ENCODE measurements around the gene AURKA.
A peak's percentile ranks its signal among the peaks of the same experiment; 100 is the strongest.
"Not testable (repeated sequence)": the region's sequence is repeated elsewhere in the genome, so short reads cannot be mapped to it uniquely, and the experiment has no call there.

AURKA gene

DNA sequence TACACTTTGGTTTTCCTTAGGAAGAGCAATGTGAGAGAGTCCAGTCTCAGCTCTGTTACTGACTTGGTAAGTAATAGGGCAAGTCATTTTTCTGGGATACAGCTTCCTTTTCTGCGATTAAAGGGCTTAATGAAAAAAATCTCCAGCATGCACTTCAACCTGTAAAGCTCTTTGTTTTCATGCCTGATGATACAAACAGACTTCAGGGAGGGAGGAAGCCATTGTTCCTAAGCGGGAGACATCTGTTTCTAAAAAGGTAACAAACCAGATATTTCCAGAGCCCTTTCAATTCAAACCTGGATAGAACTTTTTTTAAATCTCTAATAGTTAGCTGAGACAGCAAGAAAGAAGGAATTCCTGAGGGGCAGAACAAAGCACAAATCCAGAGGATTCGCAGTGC is 14.9 kb upstream of the AURKA start:
- no peak for ATAC-seq (ENCODE audit: low read depth)
- no peak for TF ChIP-seq CTCF (IDR thresholded peaks at IDR 0.05; ENCODE audit: poor library complexity, severe bottlenecking)
- Histone ChIP-seq H3K27me3 (ENCODE audit: insufficient read depth, poor library complexity, severe bottlenecking) (no peaks in the 10 kb centered on the region), H3K36me3 (ENCODE audit: low read depth) (peaks cover 62% of the 10 kb centered on the region), H3K9me3 (ENCODE audit: severe bottlenecking) (no peaks in the 10 kb centered on the region), H3K4me1 (ENCODE audit: insufficient read depth, poor library complexity, severe bottlenecking) (no peaks in the 10 kb centered on the region), H3K27ac (ENCODE audit: poor library complexity, severe bottlenecking) (no peak overlapping the region), H3K4me3 (ENCODE audit: severe bottlenecking) (no peak overlapping the region)
- DNase-seq (ENCODE audit: low spot score) = no peak

DNA sequence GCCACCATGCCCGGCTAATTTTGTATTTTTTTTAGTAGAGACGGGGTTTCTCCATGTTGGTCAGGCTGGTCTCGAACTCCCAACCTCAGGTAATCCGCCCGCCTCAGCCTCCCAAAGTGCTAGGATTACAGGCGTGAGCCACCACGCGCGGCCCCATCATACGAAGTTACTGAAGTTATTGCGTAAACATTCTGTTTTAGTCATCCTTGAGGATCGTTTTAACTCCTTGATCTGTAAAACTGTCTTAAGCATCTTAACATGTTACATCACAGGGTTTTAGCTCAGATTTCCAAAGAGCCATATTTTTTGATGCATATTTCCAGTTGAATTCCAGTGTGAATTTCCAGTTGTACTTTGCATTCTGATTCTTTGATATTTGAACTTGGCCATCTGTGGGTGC is 13.3 kb upstream of the AURKA start:
- not testable (repeated sequence) for ATAC-seq (ENCODE audit: low read depth); DNase-seq (ENCODE audit: low spot score); H3K4me1 ChIP-seq (ENCODE audit: insufficient read depth, poor library complexity, severe bottlenecking); H3K9me3 ChIP-seq (ENCODE audit: severe bottlenecking); H3K4me3 ChIP-seq (ENCODE audit: severe bottlenecking); H3K27ac ChIP-seq (ENCODE audit: poor library complexity, severe bottlenecking); H3K27me3 ChIP-seq (ENCODE audit: insufficient read depth, poor library complexity, severe bottlenecking)
- peaks cover 77% of the 10 kb centered on the region for H3K36me3 ChIP-seq (ENCODE audit: low read depth)

DNA sequence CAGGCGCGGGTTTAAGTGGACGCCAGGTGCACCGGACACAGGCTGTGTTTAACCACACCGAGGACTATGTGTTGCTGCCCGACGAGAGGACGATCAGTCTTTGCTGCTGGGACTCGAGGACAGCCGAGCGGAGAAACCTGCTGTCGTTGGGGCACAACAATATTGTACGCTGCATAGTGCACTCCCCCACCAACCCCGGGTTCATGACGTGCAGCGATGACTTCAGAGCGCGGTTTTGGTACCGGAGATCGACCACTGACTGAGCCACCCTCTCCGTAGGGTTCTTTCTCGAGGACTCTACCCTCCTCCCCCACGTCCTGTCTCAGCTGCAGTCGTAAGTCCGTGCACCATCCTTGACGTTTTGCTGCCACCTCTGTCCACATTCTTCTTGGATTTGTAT is 11.4 kb upstream of the AURKA start:
- Histone ChIP-seq H3K9me3 (ENCODE audit: severe bottlenecking) (no peaks in the 10 kb centered on the region), H3K4me1 (ENCODE audit: insufficient read depth, poor library complexity, severe bottlenecking) (no peaks in the 10 kb centered on the region), H3K36me3 (ENCODE audit: low read depth) (peaks cover 96% of the 10 kb centered on the region), H3K27ac (ENCODE audit: poor library complexity, severe bottlenecking) (no peak overlapping the region), H3K4me3 (ENCODE audit: severe bottlenecking) (no peak overlapping the region), H3K27me3 (ENCODE audit: insufficient read depth, poor library complexity, severe bottlenecking) (no peaks in the 10 kb centered on the region)
- TF ChIP-seq CTCF (IDR thresholded peaks at IDR 0.05; ENCODE audit: poor library complexity, severe bottlenecking) = no peak
- ATAC-seq (ENCODE audit: low read depth) = no peak
- DNase-seq (ENCODE audit: low spot score) = no peak

DNA sequence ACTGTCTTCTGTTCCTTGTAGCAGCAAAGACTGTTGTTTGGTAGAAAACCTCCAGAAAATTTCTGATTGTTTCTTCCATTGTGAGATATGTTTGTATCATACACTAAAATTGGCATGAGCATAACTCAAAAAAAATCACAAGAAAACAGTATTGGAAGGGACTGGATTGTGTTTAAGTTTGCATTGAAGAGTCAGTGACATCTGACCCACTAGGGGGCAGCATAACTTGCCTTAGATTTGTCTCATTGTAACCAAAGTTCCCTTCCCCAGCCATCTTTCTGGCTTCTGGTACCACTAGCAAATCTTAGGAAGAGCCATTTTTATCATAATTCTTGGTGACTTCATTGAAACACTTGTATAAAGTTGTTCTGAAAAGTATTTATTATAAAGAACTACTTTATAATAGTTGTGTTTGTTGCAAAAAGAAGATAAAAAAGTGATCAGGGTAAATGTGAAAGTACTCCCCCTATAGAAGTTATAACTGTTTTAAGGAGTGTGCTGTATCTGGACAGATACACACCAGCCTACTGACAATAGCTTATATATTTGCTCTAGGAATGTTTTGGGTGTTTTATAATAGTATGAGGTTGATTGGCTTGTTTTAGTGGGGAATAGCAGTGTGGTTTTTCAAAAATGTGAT is 8.1 kb upstream of the AURKA start:
- DNase-seq (ENCODE audit: low spot score) (no peak), ATAC-seq (ENCODE audit: low read depth) (peak; percentile 80)
- Histone ChIP-seq H3K4me3 (ENCODE audit: severe bottlenecking) (no peak overlapping the region), H3K4me1 (ENCODE audit: insufficient read depth, poor library complexity, severe bottlenecking) (no peaks in the 10 kb centered on the region), H3K9me3 (ENCODE audit: severe bottlenecking) (no peaks in the 10 kb centered on the region), H3K36me3 (ENCODE audit: low read depth) (peaks cover 100% of the 10 kb centered on the region), H3K27ac (ENCODE audit: poor library complexity, severe bottlenecking) (no peak overlapping the region), H3K27me3 (ENCODE audit: insufficient read depth, poor library complexity, severe bottlenecking) (no peaks in the 10 kb centered on the region)
- TF ChIP-seq CTCF (IDR thresholded peaks at IDR 0.05; ENCODE audit: poor library complexity, severe bottlenecking) = peak; percentile 100

GRCh38 chr20:56395166-56395565 is 3.2 kb upstream of the AURKA start:
- no peaks in the 10 kb centered on the region for H3K27me3 ChIP-seq (ENCODE audit: insufficient read depth, poor library complexity, severe bottlenecking)

More at GRCh38 chr20:56395166-56395565, 3.2 kb upstream of the AURKA start:
- Histone ChIP-seq H3K36me3 (ENCODE audit: low read depth) (peaks cover 73% of the 10 kb centered on the region), H3K9me3 (ENCODE audit: severe bottlenecking) (no peaks in the 10 kb centered on the region), H3K27ac (ENCODE audit: poor library complexity, severe bottlenecking) (no peak overlapping the region), H3K4me1 (ENCODE audit: insufficient read depth, poor library complexity, severe bottlenecking) (peaks cover 13% of the 10 kb centered on the region), H3K4me3 (ENCODE audit: severe bottlenecking) (no peak overlapping the region)
- DNase-seq (ENCODE audit: low spot score) = no peak
- TF ChIP-seq CTCF (IDR thresholded peaks at IDR 0.05; ENCODE audit: poor library complexity, severe bottlenecking) = no peak
- no peak for ATAC-seq (ENCODE audit: low read depth)

Measured in RWPE2 (cell line).